NCI-H1930 (cell line): ENCODE results near the gene TUBB4B.

Source experiments
- DNase-seq, 2 experiments: peaks; one replicate each; lab custom pipeline; 2025; lab: John Stamatoyannopoulos, UW

The TUBB4B gene

GRCh38 chr9:137212520-137212919 is 28.6 kb upstream of the TUBB4B start:
- DNase-seq = no peak

DNA sequence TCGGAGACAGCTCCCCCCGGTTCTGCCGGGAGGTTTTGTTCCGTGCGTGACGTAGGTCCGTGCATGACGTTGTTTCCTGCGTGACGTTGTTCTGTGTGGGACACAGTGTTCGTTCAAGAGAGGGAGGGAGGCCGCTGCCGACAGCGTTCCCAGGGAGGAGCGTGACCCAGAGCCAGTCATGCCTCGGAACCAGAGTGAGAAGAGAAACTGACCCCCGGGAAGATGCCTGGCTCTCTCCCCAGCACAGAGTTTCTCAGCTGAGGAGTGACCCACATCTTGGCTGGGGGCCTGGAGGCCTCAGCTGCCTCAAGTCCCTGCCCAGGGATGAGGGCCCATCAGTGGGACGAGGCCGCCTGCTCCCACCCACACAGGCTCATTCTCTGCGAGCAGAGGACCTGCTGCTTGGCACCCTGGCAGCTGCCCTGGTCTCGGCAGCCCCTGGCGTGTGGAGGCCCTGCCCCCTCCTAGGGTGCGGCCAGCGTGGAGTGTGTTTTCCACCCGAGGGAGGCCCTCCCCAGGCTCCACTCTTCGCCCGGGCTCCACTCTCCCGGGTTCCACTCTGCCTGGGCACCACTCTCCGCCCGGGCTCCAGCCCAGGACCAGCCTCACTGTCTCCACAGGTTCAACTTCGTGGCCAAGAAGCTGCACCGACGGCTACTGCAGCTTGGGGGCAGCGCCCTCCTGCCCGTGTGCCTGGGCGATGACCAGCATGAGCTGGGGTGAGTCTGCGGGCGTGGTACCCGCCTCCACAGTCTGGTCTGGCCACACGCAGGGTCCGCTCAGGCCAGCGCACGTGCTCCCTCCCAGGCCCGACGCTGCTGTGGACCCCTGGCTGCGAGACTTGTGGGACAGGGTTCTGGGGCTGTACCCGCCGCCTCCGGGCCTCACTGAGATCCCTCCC is 27.7 kb upstream of the TUBB4B start:
- no peak for DNase-seq

DNA sequence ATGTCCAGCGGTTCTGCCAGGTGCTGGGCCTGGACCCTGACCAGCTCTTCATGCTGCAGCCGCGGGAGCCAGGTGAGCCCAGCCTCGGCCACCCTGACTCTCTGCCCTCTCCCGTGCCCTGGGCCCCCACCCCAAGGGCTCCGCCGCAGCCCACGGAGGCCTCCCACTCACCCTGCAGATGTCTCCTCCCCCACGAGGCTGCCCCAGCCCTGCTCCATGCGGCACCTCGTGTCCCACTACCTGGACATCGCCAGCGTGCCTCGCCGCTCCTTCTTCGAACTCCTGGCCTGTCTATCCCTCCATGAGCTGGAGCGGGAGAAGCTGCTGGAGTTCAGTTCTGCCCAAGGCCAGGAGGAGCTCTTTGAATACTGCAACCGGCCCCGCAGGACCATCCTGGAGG is 26.5 kb upstream of the TUBB4B start:
- no peak for DNase-seq

DNA sequence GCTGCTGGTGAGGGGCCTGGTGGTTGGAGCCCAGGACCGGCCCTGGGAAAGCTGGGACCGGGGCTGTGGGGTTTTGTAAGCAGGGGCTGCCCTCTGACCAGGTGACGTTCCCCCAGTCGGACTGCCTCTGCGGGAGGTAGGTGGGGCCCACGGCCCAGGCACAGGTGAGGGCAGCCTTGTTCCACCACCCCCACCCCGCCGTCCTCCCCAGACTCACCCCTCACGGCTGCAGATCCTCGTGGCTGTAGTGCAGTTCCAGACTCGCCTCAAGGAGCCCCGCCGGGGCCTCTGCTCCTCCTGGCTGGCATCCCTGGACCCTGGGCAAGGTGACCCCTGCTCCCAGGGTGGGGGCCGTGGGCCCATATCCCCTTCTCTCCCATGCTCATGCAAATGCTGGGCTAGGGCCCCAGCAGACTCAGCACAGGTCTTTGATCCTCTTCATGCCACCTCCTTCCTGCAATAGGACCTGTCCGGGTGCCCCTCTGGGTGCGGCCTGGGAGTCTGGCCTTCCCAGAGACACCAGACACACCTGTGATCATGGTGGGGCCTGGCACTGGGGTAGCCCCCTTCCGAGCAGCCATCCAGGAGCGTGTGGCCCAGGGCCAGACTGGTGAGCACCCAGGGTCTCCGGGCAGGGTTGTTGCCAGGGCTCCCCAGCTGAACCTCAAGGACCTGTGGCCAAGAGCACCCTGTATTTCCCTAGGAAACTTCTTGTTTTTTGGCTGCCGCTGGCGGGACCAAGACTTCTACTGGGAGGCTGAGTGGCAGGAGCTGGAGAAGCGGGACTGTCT is 25.7 kb upstream of the TUBB4B start:
- no peak for DNase-seq

GRCh38 chr9:137216188-137216965 is 24.7 kb upstream of the TUBB4B start:
- no peak for DNase-seq

DNA sequence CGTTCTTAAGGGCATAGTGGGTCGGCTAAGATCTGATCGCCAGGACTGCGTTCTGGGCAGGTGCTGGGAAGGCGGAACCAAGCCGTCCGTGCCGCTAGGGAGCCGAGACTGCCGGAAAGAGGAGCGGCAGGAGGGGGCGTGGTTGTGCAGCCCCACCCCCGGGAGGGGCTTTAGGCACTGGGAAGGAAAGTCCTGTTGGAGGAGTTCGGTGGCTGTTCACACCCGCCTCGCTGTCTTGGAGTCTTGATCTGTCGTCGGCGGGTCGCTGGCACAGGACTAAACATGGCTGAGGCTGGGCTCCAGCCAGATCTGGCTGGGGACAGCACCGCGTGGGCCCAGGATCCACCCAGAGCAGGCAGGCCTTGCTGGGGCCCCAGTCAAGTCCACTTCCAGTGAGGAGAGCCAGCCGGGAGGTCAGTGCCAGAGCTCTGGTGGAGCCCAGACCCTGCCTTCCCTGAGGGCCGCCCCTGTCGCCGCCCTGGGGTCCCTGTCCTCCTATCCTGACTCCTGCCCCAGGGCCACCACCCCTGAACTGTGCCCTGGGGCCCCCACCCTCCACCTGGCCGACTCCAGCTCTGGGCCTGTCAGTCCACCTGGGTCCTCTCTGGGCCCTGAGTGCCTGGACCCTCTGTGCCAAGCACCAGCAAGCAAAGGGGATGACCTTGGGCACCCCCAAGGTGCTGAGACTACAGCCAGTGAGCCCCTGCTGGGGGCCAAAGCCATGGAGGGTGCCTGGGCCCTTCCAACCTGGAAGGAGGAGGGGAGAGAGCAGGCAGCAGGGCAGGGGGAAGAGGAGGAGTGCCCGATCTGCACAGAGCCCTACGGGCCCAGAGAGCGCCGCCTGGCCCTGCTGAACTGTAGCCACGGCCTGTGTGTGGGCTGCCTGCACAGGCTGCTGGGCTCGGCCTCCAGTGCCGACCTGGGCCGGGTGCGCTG is 23.5 kb upstream of the TUBB4B start:
- no peak for DNase-seq

- DNase-seq = no peak
These were observed 22.8 kb upstream of the TUBB4B start for GRCh38 chr9:137218212-137218753.

DNA sequence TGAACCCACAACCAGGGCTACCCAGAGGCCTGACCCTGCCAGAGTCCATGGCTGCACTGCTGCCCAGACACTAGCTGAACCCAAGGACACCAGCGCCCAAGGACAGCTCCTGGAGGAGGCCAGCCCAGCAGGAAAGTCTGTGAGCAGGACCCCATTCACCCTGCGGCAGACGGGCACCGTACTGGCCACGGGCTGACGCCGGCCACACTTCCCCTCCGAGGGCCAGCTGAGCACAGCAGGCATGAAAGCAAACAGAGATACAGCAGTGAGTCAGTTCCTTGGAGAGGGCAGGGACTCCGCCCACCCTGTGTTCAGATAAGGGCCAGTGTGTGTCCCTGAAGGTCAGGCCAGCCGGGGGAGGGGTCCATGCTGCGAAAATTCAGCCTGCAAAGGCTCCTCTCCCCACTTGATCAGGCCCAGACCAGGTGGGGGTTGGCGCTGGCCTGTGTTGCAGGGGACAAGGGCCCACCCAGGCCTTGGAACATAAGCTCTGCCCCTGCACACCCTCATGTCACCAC is 22.3 kb upstream of the TUBB4B start:
- no peak for DNase-seq

GRCh38 chr9:137219757-137220316 is 21.2 kb upstream of the TUBB4B start:
- DNase-seq = no peak

DNA sequence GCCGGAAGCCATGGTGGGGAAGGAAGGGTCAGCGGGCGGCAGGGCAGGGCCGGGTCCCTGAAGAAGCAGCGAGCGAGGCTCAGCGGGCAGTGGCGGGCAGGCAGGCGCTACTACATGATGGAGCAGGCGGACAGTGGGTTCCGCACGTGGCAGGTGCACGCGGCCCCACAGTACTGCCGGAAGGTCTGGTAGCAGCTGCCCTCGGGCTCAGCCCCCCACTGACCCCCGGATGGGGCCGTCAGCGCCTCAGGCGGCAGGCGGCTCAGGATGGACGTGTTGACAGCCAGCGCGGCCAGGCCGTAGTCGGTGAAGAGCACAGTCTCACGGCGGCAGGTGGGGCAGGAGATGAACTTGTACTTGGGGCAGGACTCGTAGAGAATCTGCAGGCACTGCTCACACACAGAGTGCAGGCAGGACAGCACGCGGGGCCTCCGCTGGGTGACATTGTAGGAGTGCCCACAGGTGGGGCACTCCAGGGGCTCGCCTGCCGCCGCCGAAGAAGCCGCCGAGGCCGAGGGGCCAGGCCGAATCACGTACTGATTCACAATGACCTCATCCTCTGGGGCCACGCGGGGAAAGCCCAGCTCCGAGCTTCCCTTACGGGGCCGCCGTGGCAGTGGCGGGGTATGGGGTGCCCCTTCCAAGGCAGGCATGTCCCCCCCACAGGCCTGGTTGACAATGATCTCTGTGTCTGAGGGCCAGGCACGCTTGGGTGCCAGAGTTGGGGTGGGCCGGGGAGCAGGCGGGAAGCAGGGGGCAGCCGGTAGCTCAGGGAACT is 20.6 kb upstream of the TUBB4B start:
- DNase-seq = no peak

DNA sequence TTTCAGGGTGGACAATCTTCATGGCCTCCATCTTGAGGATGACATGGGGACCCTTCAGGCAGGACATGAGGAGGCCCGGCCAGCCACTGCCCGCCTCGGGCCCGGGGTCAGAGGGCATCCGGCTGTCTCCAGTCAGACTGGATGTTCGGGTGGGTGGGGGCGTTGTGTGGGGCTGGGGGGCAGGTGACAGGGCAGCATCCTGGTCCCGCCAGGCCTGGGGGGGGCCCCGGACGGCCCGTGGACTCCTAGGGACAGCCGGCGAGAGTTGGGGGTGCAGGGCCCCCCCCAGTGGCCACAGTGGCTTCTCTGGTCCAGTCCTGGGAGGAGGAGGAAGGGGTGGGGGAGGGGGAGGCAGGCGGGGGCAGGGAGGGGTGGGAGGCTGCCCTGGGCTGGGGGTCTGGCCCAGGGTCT is 20.0 kb upstream of the TUBB4B start:
- no peak for DNase-seq

- DNase-seq = peak; percentile 29 to 53
These were observed 19.5 kb upstream of the TUBB4B start for GRCh38 chr9:137221506-137222111.

DNA sequence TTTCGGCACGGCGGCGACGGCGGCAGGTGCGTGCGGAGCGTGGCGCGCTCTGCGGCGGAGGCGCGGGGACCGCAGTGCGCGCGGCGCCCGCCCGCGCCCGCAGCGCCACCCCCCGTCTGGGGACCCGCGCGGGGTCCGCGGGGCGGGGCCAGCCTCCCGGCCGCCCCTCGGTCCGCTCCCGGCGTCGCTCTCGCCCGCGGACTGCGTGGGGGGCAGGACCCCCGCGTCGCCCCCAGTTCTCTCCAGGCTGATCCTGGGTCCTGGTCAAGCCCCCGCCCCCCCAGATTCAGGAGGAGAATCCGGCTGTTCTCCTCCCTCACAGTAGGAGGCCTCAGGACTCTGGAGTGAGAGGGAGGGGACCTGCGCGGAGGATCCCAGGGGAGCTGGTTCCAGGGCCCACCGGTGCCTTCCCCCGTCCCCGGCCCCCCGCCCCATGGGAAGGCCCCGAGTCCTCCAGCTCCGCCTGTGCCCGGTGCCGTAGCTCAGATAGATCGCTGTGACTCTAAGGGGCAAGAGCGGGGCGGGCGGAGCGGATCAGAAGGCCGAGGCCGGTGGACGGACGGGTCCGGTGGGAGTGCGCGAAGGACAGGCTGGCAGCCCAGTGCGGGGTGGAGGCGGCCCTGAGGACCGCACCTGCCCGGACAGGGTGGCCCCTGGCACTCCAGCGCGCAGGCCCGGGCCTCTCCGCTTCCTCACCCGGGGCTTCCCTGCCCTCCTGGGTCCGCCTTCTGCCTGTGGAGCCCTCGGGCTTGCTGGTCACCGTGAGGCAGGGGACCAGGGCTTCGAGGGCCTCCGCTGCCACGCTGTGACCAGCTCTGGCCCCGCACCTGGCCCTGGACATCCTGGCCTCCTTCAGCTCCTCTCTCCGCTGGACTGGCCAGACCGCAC is 18.7 kb upstream of the TUBB4B start, which contains the start of gene RNF208:
Gene RNF208 (minus strand): TSS at position 51 of the 888 bp plus-strand sequence. CDS start 1,028 bp downstream, outside the sequence.
- no peak for DNase-seq

DNA sequence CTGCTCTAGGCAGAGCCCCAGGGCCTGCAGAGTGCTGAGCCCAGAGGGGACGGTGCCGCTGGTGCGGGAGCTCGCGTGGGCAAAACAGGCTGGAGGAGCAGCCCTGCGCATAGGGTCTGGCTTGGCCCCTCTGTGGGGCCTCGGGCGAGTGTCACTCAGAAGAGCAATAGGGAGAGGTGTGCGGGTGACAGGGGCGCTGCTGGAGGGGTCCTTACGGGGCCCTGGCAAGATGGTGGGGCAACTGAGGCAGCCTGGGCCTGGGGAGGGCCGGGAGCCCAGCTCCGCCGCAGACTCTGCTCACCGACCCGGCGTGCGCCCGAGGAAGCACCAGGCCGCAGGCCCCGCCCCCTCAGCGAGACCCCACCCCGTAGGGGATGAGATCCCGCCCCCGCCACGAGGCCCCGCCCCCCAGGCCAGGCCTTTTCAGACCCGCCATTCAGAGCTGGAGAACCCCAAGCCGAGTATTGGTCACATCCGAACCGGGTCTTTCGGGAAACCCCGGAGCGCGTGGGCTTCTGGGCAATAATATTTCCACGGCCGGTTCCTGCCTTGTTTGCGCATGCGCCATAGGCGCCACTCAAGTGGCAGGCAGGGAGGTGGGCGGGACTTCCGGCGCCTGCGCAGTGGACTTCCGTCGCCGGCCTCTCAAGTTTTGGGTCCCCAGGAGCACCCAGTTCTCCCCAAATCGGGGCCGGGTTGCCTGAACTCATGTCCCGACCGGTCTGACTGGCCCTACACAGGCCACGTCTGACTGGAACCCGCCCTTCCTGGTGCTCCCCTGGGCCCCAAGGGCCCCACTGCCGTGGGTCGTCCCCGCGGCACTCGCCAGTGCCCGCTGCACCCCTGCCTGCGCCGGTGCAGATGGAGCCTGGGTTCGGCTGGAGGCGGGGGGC is 17.8 kb upstream of the TUBB4B start:
- peak; percentile 94 for DNase-seq

- DNase-seq = no peak
These were observed 16.0 kb upstream of the TUBB4B start, which contains the start of gene CYSRT1 for GRCh38 chr9:137224830-137225694. Gene CYSRT1, plus strand, starts transcription at chr9:137225174. Its CDS starts 448 bp downstream, at chr9:137225622.
